B cell (primary cell): ENCODE data around the gene MAP3K5. TPM values are rescaled to one million over a fixed set of nuclear protein-coding genes. Genes with fewer than 3 reads are reported as not detected.

Experiments
- ATAC-seq: fragments of 200-7000 bp; cut with Tn5 transposase; one replicate; pipeline ENCODE4 v1.10.0; 2021; ENCODE audit warnings: low read depth, mild to moderate bottlenecking, moderate number of reproducible peaks, moderate library complexity
- CTCF ChIA-PET: fragments of 350-600 bp; sonication (Branson Sonifier 250); formaldehyde crosslinking; loops from one replicate; lab custom pipeline; 2021; ENCODE audit warnings: antibody characterized with exemption, inconsistent platforms; lab: Charles Lee
- POLR2A ChIA-PET: fragments of 350-600 bp; sonication (Branson Sonifier 250); formaldehyde crosslinking; loops from one replicate; lab custom pipeline; 2021; ENCODE audit warnings: antibody characterized with exemption; lab: Charles Lee
- DNase-seq: peaks from one replicate; pipeline ENCODE4 v3.0.0; 2013
- H2AFZ ChIP-seq: 2 replicates; pipeline ENCODE4 v1.6.1; 2012; ENCODE audit warnings: mild to moderate bottlenecking, low read depth, low read length; ENCODE audit not compliant: insufficient read depth, poor library complexity, severe bottlenecking
- H3K27ac ChIP-seq, 2 donors: 1 replicate in 1 of 2; 2 replicates in 1 of 2; pipeline ENCODE4 v1.5.1; 2012 to 2013; ENCODE audit warnings: low read length in 2 of 2, mild to moderate bottlenecking in 2 of 2, moderate library complexity in 1 of 2
- H3K27me3 ChIP-seq, 4 experiments: fragments of 200-600 bp in 1 of 4; sonication (generic) in 1 of 4; replicated peaks in 1 of 4; 1 replicate in 2 of 4; 2 replicates in 2 of 4; pipeline versions ENCODE4 v1.6.1 to v1.7.0; 2013 to 2016; ENCODE audit warnings: low read length in 3 of 4, mild to moderate bottlenecking in 2 of 4, mixed read lengths in 1 of 4, moderate library complexity in 1 of 4; ENCODE audit not compliant: insufficient read depth in 4 of 4, control insufficient read depth in 3 of 4; ENCODE audit errors: control extremely low read depth in 1 of 4
- H3K36me3 ChIP-seq, 2 experiments: replicated peaks in 1 of 2; 1 replicate in 1 of 2; 2 replicates in 1 of 2; pipeline versions ENCODE4 v1.6.1 to v1.7.1; 2013; ENCODE audit warnings: low read length in 1 of 2; ENCODE audit not compliant: insufficient read depth in 2 of 2, control insufficient read depth in 1 of 2; ENCODE audit errors: control extremely low read depth in 1 of 2, extremely low read depth in 1 of 2
- H3K4me1 ChIP-seq, 2 donors: fragments of 200-600 bp in 1 of 2; sonication (generic) in 1 of 2; 1 replicate in 1 of 2; 2 replicates in 1 of 2; pipeline versions ENCODE4 v1.5.1 to v1.6.1; 2013 to 2017; ENCODE audit warnings: low read length in 2 of 2; ENCODE audit not compliant: control insufficient read depth in 2 of 2, insufficient read depth in 2 of 2
- H3K4me2 ChIP-seq: replicated peaks from 2 replicates; pipeline ENCODE3; 2012; ENCODE audit warnings: mild to moderate bottlenecking, low read depth, low read length; ENCODE audit not compliant: poor library complexity, severe bottlenecking
- H3K4me3 ChIP-seq, 5 experiments: fragments of 200-600 bp in 1 of 5; sonication (generic) in 1 of 5; 1 replicate in 3 of 5; 2 replicates in 2 of 5; pipeline versions ENCODE4 v1.5.1 to v1.7.0; 2011 to 2016; ENCODE audit warnings: low read length in 4 of 5, mild to moderate bottlenecking in 4 of 5, low read depth in 2 of 5, control low read depth in 1 of 5, moderate library complexity in 1 of 5; ENCODE audit not compliant: insufficient read depth in 1 of 5; ENCODE audit errors: control extremely low read depth in 1 of 5, extremely low read depth in 1 of 5
- H3K79me2 ChIP-seq: fragments of 200-600 bp; sonication (generic); one replicate; pipeline ENCODE4 v1.6.0; 2016; ENCODE audit warnings: low read length; ENCODE audit not compliant: control insufficient read depth, insufficient read depth
- H3K9ac ChIP-seq: fragments of 200-600 bp; sonication (generic); 2 replicates; pipeline ENCODE4 v1.6.1; 2017; ENCODE audit warnings: mild to moderate bottlenecking, low read length, moderate library complexity
- H3K9me3 ChIP-seq, 3 donors: one replicate each; pipeline versions ENCODE4 v1.6.1 to v1.7.1; 2013; ENCODE audit warnings: low read length in 2 of 3; ENCODE audit not compliant: control insufficient read depth in 2 of 3, insufficient read depth in 1 of 3; ENCODE audit errors: control extremely low read depth in 1 of 3
- H4K20me1 ChIP-seq: 2 replicates; pipeline ENCODE4 v1.6.0; 2012; ENCODE audit warnings: mild to moderate bottlenecking, low read length; ENCODE audit not compliant: insufficient read depth, control insufficient read depth, poor library complexity, severe bottlenecking
- H3K27ac Mint-ChIP-seq: one replicate; pipeline ENCODE4 v1.8.0; 2021; ENCODE audit warnings: mixed read lengths
- H3K27me3 Mint-ChIP-seq: one replicate; pipeline ENCODE4 v1.8.0; 2021; ENCODE audit warnings: mixed read lengths
- H3K4me1 Mint-ChIP-seq: one replicate; pipeline ENCODE4 v1.8.0; 2021; ENCODE audit warnings: mixed read lengths
- H3K4me3 Mint-ChIP-seq: one replicate; pipeline ENCODE4 v1.8.0; 2021; ENCODE audit warnings: mixed read lengths
- H3K9me3 Mint-ChIP-seq: one replicate; pipeline ENCODE4 v1.8.0; 2022; ENCODE audit warnings: mixed read lengths; ENCODE audit not compliant: insufficient read depth
- EZH2 ChIP-seq: IDR thresholded peaks from 2 replicates; pipeline ENCODE4 v1.6.1; 2012; ENCODE audit warnings: borderline replicate concordance, low read depth, mild to moderate bottlenecking, moderate library complexity, low read length; ENCODE audit not compliant: insufficient read depth, poor library complexity, severe bottlenecking
- WGBS: methylation state at CpG from one replicate; pipeline ENCODE4 v1.1.5; 2013; ENCODE audit warnings: missing lambda C conversion rate; ENCODE audit not compliant: insufficient coverage; 5-methylcytosine and 5-hydroxymethylcytosine counted together
- intact Hi-C: fragments of 100-400 bp; cut with micrococcal nuclease; formaldehyde crosslinking; loops from one replicate; pipeline ENCODE4 v1.10.0; 2022
- polyA plus RNA-seq: library from polyadenylated mRNA; depleted of rRNA; stranded (reverse); fragments of >200 nt; gene quantifications from 2 replicates; pipeline ENCODE4 v1.2.3, GENCODE V29; 2012
- total RNA-seq, 2 donors: library from RNA; stranded (reverse); fragments of 120-200 nt in 1 of 2; gene quantifications; 1 replicate in 1 of 2; 2 replicates in 1 of 2; pipeline versions ENCODE4 v1.2.3 to v1.2.4, GENCODE V29; 2013 to 2022
- TF ChIP-seq, protein P1 (sequence below): fragments of 200-600 bp; IDR thresholded peaks from one replicate; pipeline ENCODE4 v1.8.0; 2022; ENCODE audit warnings: antibody characterized with exemption, mild to moderate bottlenecking

The MAP3K5 gene
- total and polyA plus RNA-seq, 2 donors (not counting 1 experiment from before 2014, with no cell fraction given): 5.7 to 34.1 TPM

DNA sequence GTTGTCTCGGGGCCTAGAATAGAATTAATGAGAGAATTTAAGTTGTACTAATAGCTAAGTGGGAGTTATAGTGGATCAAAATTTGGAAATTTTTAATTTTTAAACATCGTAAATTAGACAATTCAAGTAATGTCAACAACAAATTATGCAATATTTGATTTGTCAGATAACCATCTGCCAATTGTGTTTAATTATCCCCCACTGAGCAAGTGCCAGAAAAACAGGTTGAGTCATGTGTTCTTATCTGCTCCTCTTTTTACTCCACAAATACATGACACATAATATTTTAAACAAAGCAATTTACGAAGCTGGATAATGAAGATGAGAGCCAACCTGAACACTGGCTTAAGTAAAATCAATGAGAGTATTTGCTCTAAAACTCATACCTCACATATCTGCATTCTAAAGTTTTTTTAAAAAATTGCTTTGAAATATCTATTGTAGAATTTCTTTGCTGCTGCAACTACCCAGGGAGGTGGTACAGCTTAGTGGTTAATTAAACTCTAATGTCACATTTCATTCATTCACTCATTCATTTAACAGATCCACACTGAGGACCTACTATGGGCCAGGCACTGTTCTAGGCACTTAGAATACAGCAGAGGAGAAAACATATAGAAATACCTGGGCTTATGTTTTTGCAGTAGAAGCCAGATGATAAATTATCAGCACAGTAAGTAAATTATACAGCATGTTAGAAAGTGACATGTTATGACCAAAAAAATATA is 184.9 kb downstream of the MAP3K5 start:
- Mint-ChIP-seq H3K27me3 (no peaks in the 10 kb centered on the region), H3K9me3 (no peaks in the 10 kb centered on the region), H3K27ac (no peak overlapping the region), H3K4me3 (no peak overlapping the region), H3K4me1 (peaks cover 3% of the 10 kb centered on the region)
- TF ChIP-seq, protein P1, sequence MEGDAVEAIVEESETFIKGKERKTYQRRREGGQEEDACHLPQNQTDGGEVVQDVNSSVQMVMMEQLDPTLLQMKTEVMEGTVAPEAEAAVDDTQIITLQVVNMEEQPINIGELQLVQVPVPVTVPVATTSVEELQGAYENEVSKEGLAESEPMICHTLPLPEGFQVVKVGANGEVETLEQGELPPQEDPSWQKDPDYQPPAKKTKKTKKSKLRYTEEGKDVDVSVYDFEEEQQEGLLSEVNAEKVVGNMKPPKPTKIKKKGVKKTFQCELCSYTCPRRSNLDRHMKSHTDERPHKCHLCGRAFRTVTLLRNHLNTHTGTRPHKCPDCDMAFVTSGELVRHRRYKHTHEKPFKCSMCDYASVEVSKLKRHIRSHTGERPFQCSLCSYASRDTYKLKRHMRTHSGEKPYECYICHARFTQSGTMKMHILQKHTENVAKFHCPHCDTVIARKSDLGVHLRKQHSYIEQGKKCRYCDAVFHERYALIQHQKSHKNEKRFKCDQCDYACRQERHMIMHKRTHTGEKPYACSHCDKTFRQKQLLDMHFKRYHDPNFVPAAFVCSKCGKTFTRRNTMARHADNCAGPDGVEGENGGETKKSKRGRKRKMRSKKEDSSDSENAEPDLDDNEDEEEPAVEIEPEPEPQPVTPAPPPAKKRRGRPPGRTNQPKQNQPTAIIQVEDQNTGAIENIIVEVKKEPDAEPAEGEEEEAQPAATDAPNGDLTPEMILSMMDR: no peak
- no peak for TF ChIP-seq EZH2
- ChIA-PET CTCF (interaction anchor here (0.6 to 1.5 kb wide), 8 partner anchors 9 to 185 kb away, joined by 3 to 8 read pairs (median 4); partner anchors contain the start of gene MAP3K5), POLR2A (no interaction called here)
- Histone ChIP-seq H2AFZ (no peak overlapping the region), H4K20me1 (peaks cover 9% of the 10 kb centered on the region), H3K36me3 (peaks cover 11 to 33% of the 10 kb centered on the region in 2 experiments), H3K4me2 (no peak overlapping the region), H3K4me1 (no peaks in the 10 kb centered on the region), H3K9ac (no peak overlapping the region), H3K27me3 (no peaks in the 10 kb centered on the region), H3K4me3 (no peak overlapping the region), H3K27ac (no peak overlapping the region), H3K9me3 (no peaks in the 10 kb centered on the region), H3K79me2 (no peaks in the 10 kb centered on the region)
- intact Hi-C loops: no loop called here
- DNase-seq: no peak
- no peak for ATAC-seq
- WGBS: no CpG with 5 or more reads among the region's 3 CpGs

DNA sequence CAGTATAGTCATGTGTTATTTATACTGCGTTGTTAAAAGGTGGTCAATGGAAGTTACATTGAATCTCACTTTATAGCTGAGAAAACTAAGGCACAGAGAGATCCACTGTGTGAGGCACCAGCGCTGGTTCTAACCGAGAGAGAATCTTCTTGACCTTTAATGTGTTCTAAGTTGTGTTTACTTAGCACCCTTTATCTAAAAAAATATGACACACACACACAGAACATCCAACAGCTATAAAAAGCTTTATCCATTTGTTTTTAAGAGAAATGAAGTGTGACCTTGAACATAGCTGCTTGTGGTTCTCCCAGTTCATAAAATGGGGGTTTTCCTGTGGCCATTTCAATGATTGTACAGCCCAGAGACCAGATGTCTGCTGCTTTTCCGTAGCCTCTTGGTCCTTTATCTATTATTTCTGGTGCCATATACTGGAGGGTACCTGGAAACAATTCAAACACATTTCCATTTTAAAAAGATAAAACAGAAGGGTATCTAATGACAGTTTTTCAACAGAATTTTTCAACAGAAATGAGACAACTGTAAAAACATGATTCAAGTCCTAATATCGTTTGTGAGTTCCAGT is 187.3 kb downstream of the MAP3K5 start:
- H3K36me3 ChIP-seq: peaks cover 11 to 47% of the 10 kb centered on the region in 2 experiments
- no peak overlapping the region for H3K4me2 ChIP-seq
- H3K4me1 ChIP-seq: no peaks in the 10 kb centered on the region
- H3K9ac ChIP-seq: no peak overlapping the region
- intact Hi-C loops: no loop called here
- H4K20me1 ChIP-seq: peaks cover 14% of the 10 kb centered on the region
- Mint-ChIP-seq H3K27ac (no peak overlapping the region), H3K4me1 (peaks cover 3% of the 10 kb centered on the region), H3K27me3 (no peaks in the 10 kb centered on the region), H3K9me3 (no peaks in the 10 kb centered on the region), H3K4me3 (no peak overlapping the region)
- no peak overlapping the region for H2AFZ ChIP-seq
- no peak overlapping the region for H3K27ac ChIP-seq
- no peak overlapping the region for H3K4me3 ChIP-seq
- no peak for ATAC-seq
- no peak for DNase-seq
- CTCF ChIA-PET: interaction anchor here (0.8 to 2.8 kb wide), 3 partner anchors 9 to 187 kb away, joined by 3 to 11 read pairs (median 3); partner anchors contain the start of gene MAP3K5
- no peaks in the 10 kb centered on the region for H3K79me2 ChIP-seq
- no peak for TF ChIP-seq EZH2
- TF ChIP-seq, protein P1: no peak
- POLR2A ChIA-PET: no interaction called here
- no peaks in the 10 kb centered on the region for H3K9me3 ChIP-seq
- H3K27me3 ChIP-seq: no peaks in the 10 kb centered on the region
- WGBS: 88% methylated on average over 1 of the region's 5 CpGs
